Ishikawa (cell line): Measurements from ENCODE around the gene BDNF.

ENCODE experiments used
- CEBPB ChIP-seq: IDR thresholded peaks from 2 replicates; pipeline ENCODE4 v1.6.1; 2012
- MAX ChIP-seq: IDR thresholded peaks from 2 replicates; pipeline ENCODE4 v1.6.1; 2012
- TAF1 ChIP-seq: IDR thresholded peaks from 2 replicates; pipeline ENCODE4 v1.6.1; 2012; ENCODE audit warnings: low read depth, mild to moderate bottlenecking
- TCF12 ChIP-seq: IDR thresholded peaks from 2 replicates; pipeline ENCODE4 v1.6.1; 2012; ENCODE audit warnings: low read depth

- TF ChIP-seq MAX (no peak), TAF1 (no peak), CEBPB (no peak), TCF12 (no peak)
Measured at GRCh38 chr11:27623945-27624523, 76.2 kb downstream of the BDNF start.
